ENCODE data around the gene SPOP. TPM values are rescaled to one million over a fixed set of nuclear protein-coding genes. Genes with fewer than 3 reads are reported as not detected.

Gene SPOP
- total RNA-seq, 1 experiment from 2014 or later, result 79.9 TPM

GRCh38 chr17:49645654-49646053 is 32.2 kb downstream of the SPOP start:
- DNase-seq, result no peak
- no peak for TF ChIP-seq CTCF (IDR thresholded peaks at IDR 0.05; ENCODE audit: unreplicated experiment)
- no TSS peak for BruUV-seq (replicated peaks)
- Mint-ChIP-seq H3K27ac (ENCODE audit: unreplicated experiment) (no peak overlapping the region), H3K4me1 (ENCODE audit: low read depth, unreplicated experiment) (peaks cover 31% of the 10 kb centered on the region), H3K27me3 (ENCODE audit: unreplicated experiment) (no peaks in the 10 kb centered on the region), H3K4me3 (ENCODE audit: low read depth, unreplicated experiment) (no peak overlapping the region), H3K36me3 (ENCODE audit: insufficient read depth, unreplicated experiment) (no peaks in the 10 kb centered on the region), H3K9me3 (ENCODE audit: low read depth, unreplicated experiment) (peaks cover 1% of the 10 kb centered on the region)
- CTCF ChIA-PET, result interaction anchor here (1.2 kb wide), 1 partner anchor 88 kb away, joined by 3 read pairs; no protein-coding TSS in a partner anchor
- intact Hi-C loops (cut with micrococcal nuclease; ENCODE audit: unreplicated experiment), result no loop called here

- no peaks in the 10 kb centered on the region for H3K36me3 Mint-ChIP-seq (ENCODE audit: insufficient read depth, unreplicated experiment)
- H3K27me3 Mint-ChIP-seq (ENCODE audit: unreplicated experiment), result no peaks in the 10 kb centered on the region
- H3K4me3 Mint-ChIP-seq (ENCODE audit: low read depth, unreplicated experiment), result no peak overlapping the region
- peaks cover 2% of the 10 kb centered on the region for H3K4me1 Mint-ChIP-seq (ENCODE audit: low read depth, unreplicated experiment)
- no peak for DNase-seq
- no peak overlapping the region for H3K27ac Mint-ChIP-seq (ENCODE audit: unreplicated experiment)
- CTCF ChIA-PET, result no interaction called here
- peaks cover 2% of the 10 kb centered on the region for H3K9me3 Mint-ChIP-seq (ENCODE audit: low read depth, unreplicated experiment)
- intact Hi-C loops (cut with micrococcal nuclease; ENCODE audit: unreplicated experiment), result no loop called here
- no TSS peak for BruUV-seq (replicated peaks)
- TF ChIP-seq CTCF (IDR thresholded peaks at IDR 0.05; ENCODE audit: unreplicated experiment), result no peak
Observed at GRCh38 chr17:49640556-49640955, 37.3 kb downstream of the SPOP start.

GRCh38 chr17:49638818-49639217 is 39.1 kb downstream of the SPOP start:
- Mint-ChIP-seq H3K27me3 (ENCODE audit: unreplicated experiment) (no peaks in the 10 kb centered on the region), H3K36me3 (ENCODE audit: insufficient read depth, unreplicated experiment) (no peaks in the 10 kb centered on the region), H3K27ac (ENCODE audit: unreplicated experiment) (no peak overlapping the region), H3K9me3 (ENCODE audit: low read depth, unreplicated experiment) (peaks cover 2% of the 10 kb centered on the region), H3K4me3 (ENCODE audit: low read depth, unreplicated experiment) (no peak overlapping the region), H3K4me1 (ENCODE audit: low read depth, unreplicated experiment) (no peaks in the 10 kb centered on the region)
- intact Hi-C loops (cut with micrococcal nuclease; ENCODE audit: unreplicated experiment), result no loop called here
- no peak for DNase-seq
- CTCF ChIA-PET, result no interaction called here
- no peak for TF ChIP-seq CTCF (IDR thresholded peaks at IDR 0.05; ENCODE audit: unreplicated experiment)
- no TSS peak for BruUV-seq (replicated peaks)

GRCh38 chr17:49637739-49638138 is 40.2 kb downstream of the SPOP start:
- H3K9me3 Mint-ChIP-seq (ENCODE audit: low read depth, unreplicated experiment), result peaks cover 2% of the 10 kb centered on the region
- no peak overlapping the region for H3K27ac Mint-ChIP-seq (ENCODE audit: unreplicated experiment)
- no TSS peak for BruUV-seq (replicated peaks)
- no peak overlapping the region for H3K4me3 Mint-ChIP-seq (ENCODE audit: low read depth, unreplicated experiment)
- H3K36me3 Mint-ChIP-seq (ENCODE audit: insufficient read depth, unreplicated experiment), result no peaks in the 10 kb centered on the region
- H3K27me3 Mint-ChIP-seq (ENCODE audit: unreplicated experiment), result no peaks in the 10 kb centered on the region
- intact Hi-C loops (cut with micrococcal nuclease; ENCODE audit: unreplicated experiment), result no loop called here
- CTCF ChIA-PET, result interaction anchor here (1.0 to 1.5 kb wide), 3 partner anchors 9 to 30 kb away, joined by 3 to 5 read pairs (median 3); no protein-coding TSS in a partner anchor
- no peaks in the 10 kb centered on the region for H3K4me1 Mint-ChIP-seq (ENCODE audit: low read depth, unreplicated experiment)
- no peak for TF ChIP-seq CTCF (IDR thresholded peaks at IDR 0.05; ENCODE audit: unreplicated experiment)
- DNase-seq, result no peak
